Heart left ventricle (tissue), 13 donors: ENCODE results near the gene KCNC4.

Experiments used
- CTCF ChIP-seq, 12 donors: fragments of 200-600 bp; sonication (generic) in 4 of 12; IDR thresholded peaks; one replicate each; pipeline versions ENCODE4 v1.5.0 to v1.8.0; 2018 to 2022; ENCODE audit warnings: antibody characterized with exemption in 12 of 12, mild to moderate bottlenecking in 5 of 12
- POLR2A ChIP-seq, 2 donors: fragments of 450-650 bp; IDR thresholded peaks; one replicate each; pipeline ENCODE4 v1.6.1; 2017; ENCODE audit warnings: antibody characterized with exemption in 2 of 2, mild to moderate bottlenecking in 2 of 2, moderate library complexity in 2 of 2
- donor health status: ischemic (EF 13 %, LVEDD 7.1; RV severe dilation, severe dysfunction).
- donor health status: DM: no; HTN: yes; CAD: no.
- donor health status: DM: no; HTN: no; CAD: no.
- donor health status: ischemic (EF 25% LVEDD 6.9; RV normal size, moderate dysfunction).
- donor health status: ischemic (EF 25% LVEDD 5.7; RV mildly dilated, moderate dysfunction).
- donor health status: ischemic (EF 35%, LVEDD 5.7; RV mildly dilated, moderate dysfunction).
- donor health status: nonischemic (EF 11% LVEDD 7.7; RV severe dilation, severe dysfunction).
- donor health status: DM: yes; HTN: yes; CAD: no.
- donor health status: PGD.
- donor health status: ischemic (EF 29% LVEDD 5.4; RV normal size, mild dysfunction).
- donor health status: nonischemic (EF 23%, LVEDD 6.1; RV moderate dilation, normal function).

- TF ChIP-seq POLR2A (IDR thresholded peaks at IDR 0.05) (no peak), CTCF (IDR thresholded peaks at IDR 0.05) (no peak)
Measured at GRCh38 chr1:110243146-110243545, 33.0 kb downstream of the KCNC4 start.
